H9 (cell line): ENCODE measurements around the gene CD226. TPM values are rescaled to one million over a fixed set of nuclear protein-coding genes. Genes with fewer than 3 reads are reported as not detected.

ENCODE experiments used
- DNase-seq: peaks from one replicate; pipeline ENCODE4 v3.0.0-alpha.2; 2017
- H2AFZ ChIP-seq: one replicate; pipeline ENCODE4 v1.6.1; 2013; ENCODE audit warnings: mild to moderate bottlenecking, low read length, control low read depth, moderate library complexity
- H2AK5ac ChIP-seq: 2 replicates; pipeline ENCODE4 v1.6.1; 2013; ENCODE audit warnings: low read length, control low read depth, mixed read lengths; ENCODE audit not compliant: insufficient read length
- H2BK120ac ChIP-seq: one replicate; pipeline ENCODE4 v1.6.1; 2013; ENCODE audit warnings: low read depth, mild to moderate bottlenecking, low read length, control low read depth, inconsistent platforms; ENCODE audit not compliant: poor library complexity, severe bottlenecking
- H2BK12ac ChIP-seq: 2 replicates; pipeline ENCODE4 v1.6.1; 2013; ENCODE audit warnings: low read length, control low read depth, mixed read lengths, low read depth; ENCODE audit not compliant: insufficient read length
- H2BK15ac ChIP-seq: 2 replicates; pipeline ENCODE4 v1.6.1; 2013; ENCODE audit warnings: low read depth, low read length, control low read depth
- H2BK20ac ChIP-seq: one replicate; pipeline ENCODE4 v1.6.1; 2013; ENCODE audit warnings: low read depth, mild to moderate bottlenecking, low read length, control low read depth, inconsistent platforms; ENCODE audit not compliant: poor library complexity, severe bottlenecking
- H2BK5ac ChIP-seq: 2 replicates; pipeline ENCODE4 v1.6.1; 2013; ENCODE audit warnings: low read length, control low read depth, mixed read lengths; ENCODE audit not compliant: insufficient read length
- H3K14ac ChIP-seq: 2 replicates; pipeline ENCODE4 v1.6.1; 2013; ENCODE audit warnings: low read length, control low read depth; ENCODE audit not compliant: insufficient read depth
- H3K18ac ChIP-seq: 2 replicates; pipeline ENCODE4 v1.6.1; 2013; ENCODE audit warnings: low read depth, mild to moderate bottlenecking, mixed read lengths, low read length, control low read depth; ENCODE audit not compliant: insufficient read length
- H3K23ac ChIP-seq: 2 replicates; pipeline ENCODE4 v1.6.1; 2013; ENCODE audit warnings: low read length, control low read depth, mixed read lengths, low read depth; ENCODE audit not compliant: insufficient read length
- H3K23me2 ChIP-seq: 2 replicates; pipeline ENCODE4 v1.6.1; 2013; ENCODE audit warnings: low read depth, mild to moderate bottlenecking, mixed read lengths, low read length, control low read depth; ENCODE audit not compliant: insufficient read length, poor library complexity, severe bottlenecking
- H3K27ac ChIP-seq: 2 replicates; pipeline ENCODE4 v1.5.1; 2013; ENCODE audit warnings: low read length, control low read depth, mixed read lengths, low read depth; ENCODE audit not compliant: insufficient read length
- H3K27me3 ChIP-seq: 2 replicates; pipeline ENCODE4 v1.6.1; 2013; ENCODE audit warnings: low read length, control low read depth, inconsistent platforms; ENCODE audit not compliant: insufficient read depth
- H3K4ac ChIP-seq: 2 replicates; pipeline ENCODE4 v1.6.1; 2013; ENCODE audit warnings: low read depth, mild to moderate bottlenecking, control low read depth, inconsistent platforms, low read length, moderate library complexity
- H3K4me1 ChIP-seq: 2 replicates; pipeline ENCODE4 v1.6.1; 2013; ENCODE audit warnings: low read length, control low read depth, inconsistent platforms; ENCODE audit not compliant: insufficient read depth
- H3K4me2 ChIP-seq: 2 replicates; pipeline ENCODE4 v1.6.1; 2013; ENCODE audit warnings: low read length, control low read depth, mixed read lengths; ENCODE audit not compliant: insufficient read length, insufficient read depth
- H3K56ac ChIP-seq: 2 replicates; pipeline ENCODE4 v1.6.1; 2013; ENCODE audit warnings: low read depth, mild to moderate bottlenecking, mixed read lengths, low read length, control low read depth; ENCODE audit not compliant: insufficient read length
- H3K79me1 ChIP-seq: 2 replicates; pipeline ENCODE4 v1.6.1; 2013; ENCODE audit warnings: low read depth, mild to moderate bottlenecking, moderate library complexity, low read length, control low read depth, inconsistent platforms; ENCODE audit not compliant: insufficient read depth, poor library complexity, severe bottlenecking
- H3K79me2 ChIP-seq: 2 replicates; pipeline ENCODE4 v1.6.1; 2013; ENCODE audit warnings: low read length, control low read depth, inconsistent platforms; ENCODE audit not compliant: insufficient read depth
- H3K9ac ChIP-seq: 2 replicates; pipeline ENCODE4 v1.6.1; 2013; ENCODE audit warnings: low read length, control low read depth, mixed read lengths; ENCODE audit not compliant: insufficient read length; ENCODE audit errors: extremely low read depth
- H3K9me3 ChIP-seq: one replicate; pipeline ENCODE4 v1.6.1; 2013; ENCODE audit warnings: low read depth, low read length, inconsistent platforms; ENCODE audit not compliant: control insufficient read depth
- H3T11ph ChIP-seq: one replicate; pipeline ENCODE4 v1.6.1; 2013; ENCODE audit warnings: mild to moderate bottlenecking, low read length, control low read depth, inconsistent platforms
- H4K20me1 ChIP-seq: one replicate; pipeline ENCODE4 v1.6.1; 2013; ENCODE audit not compliant: control insufficient read depth, insufficient read length, insufficient read depth
- H4K5ac ChIP-seq: 2 replicates; pipeline ENCODE4 v1.6.1; 2013; ENCODE audit warnings: low read depth, mild to moderate bottlenecking, mixed read lengths, low read length, control low read depth; ENCODE audit not compliant: insufficient read length
- H4K8ac ChIP-seq: replicated peaks from 2 replicates; pipeline ENCODE4 v1.6.1; 2013; ENCODE audit warnings: low read length, control low read depth, mixed read lengths, low read depth; ENCODE audit not compliant: insufficient read length
- H4K91ac ChIP-seq: 2 replicates; pipeline ENCODE4 v1.6.1; 2013; ENCODE audit warnings: low read depth, mild to moderate bottlenecking, moderate library complexity, mixed read lengths, low read length, control low read depth; ENCODE audit not compliant: insufficient read length
- H3K27ac Mint-ChIP-seq, 3 experiments: 2 replicates in 2 of 3; 3 replicates in 1 of 3; pipeline ENCODE4 v1.8.0; 2020 to 2021; ENCODE audit warnings: mixed read lengths in 3 of 3, mild to moderate bottlenecking in 1 of 3, moderate library complexity in 1 of 3
- H3K27me3 Mint-ChIP-seq: 2 replicates; pipeline ENCODE4 v1.8.0; 2021; ENCODE audit warnings: low read depth, mild to moderate bottlenecking, moderate library complexity, mixed read lengths
- H3K36me3 Mint-ChIP-seq, 3 experiments: 2 replicates in 2 of 3; 3 replicates in 1 of 3; pipeline ENCODE4 v1.8.0; 2020 to 2021; ENCODE audit warnings: low read depth in 3 of 3, mixed read lengths in 3 of 3; ENCODE audit not compliant: insufficient read depth in 1 of 3
- H3K4me1 Mint-ChIP-seq, 2 experiments: 2 replicates each; pipeline ENCODE4 v1.8.0; 2020; ENCODE audit warnings: mixed read lengths in 2 of 2
- H3K4me3 Mint-ChIP-seq, 2 experiments: 2 replicates in 1 of 2; 3 replicates in 1 of 2; pipeline ENCODE4 v1.8.0; 2020 to 2021; ENCODE audit warnings: mild to moderate bottlenecking in 2 of 2, mixed read lengths in 2 of 2, moderate library complexity in 1 of 2
- H3K9me3 Mint-ChIP-seq, 2 experiments: 2 replicates in 1 of 2; 3 replicates in 1 of 2; pipeline ENCODE4 v1.8.0; 2020; ENCODE audit warnings: mild to moderate bottlenecking in 2 of 2, mixed read lengths in 2 of 2, moderate library complexity in 1 of 2
- WGBS: extraction: QIAGEN DNeasy Blood & Tissue Kit; methylation state at CpG from one replicate; pipeline ENCODE4 v1.1.7; 2013; ENCODE audit warnings: missing lambda C conversion rate, low lambda C conversion rate, mixed read lengths; ENCODE audit not compliant: insufficient read length; ENCODE audit errors: extremely low coverage; 5-methylcytosine and 5-hydroxymethylcytosine counted together
- total RNA-seq: library from RNA; stranded (reverse); gene quantifications from 2 replicates; pipeline ENCODE4 v1.2.1, GENCODE V29; 2021
- TF ChIP-seq, protein P1 (sequence below): fragments of 200-600 bp; sonication (generic); conservative IDR thresholded peaks from 3 replicates; pipeline ENCODE4 v1.8.0; 2021; ENCODE audit warnings: antibody characterized with exemption, mild to moderate bottlenecking

The CD226 gene
- total RNA-seq, 1 experiment from 2014 or later = not detected

DNA sequence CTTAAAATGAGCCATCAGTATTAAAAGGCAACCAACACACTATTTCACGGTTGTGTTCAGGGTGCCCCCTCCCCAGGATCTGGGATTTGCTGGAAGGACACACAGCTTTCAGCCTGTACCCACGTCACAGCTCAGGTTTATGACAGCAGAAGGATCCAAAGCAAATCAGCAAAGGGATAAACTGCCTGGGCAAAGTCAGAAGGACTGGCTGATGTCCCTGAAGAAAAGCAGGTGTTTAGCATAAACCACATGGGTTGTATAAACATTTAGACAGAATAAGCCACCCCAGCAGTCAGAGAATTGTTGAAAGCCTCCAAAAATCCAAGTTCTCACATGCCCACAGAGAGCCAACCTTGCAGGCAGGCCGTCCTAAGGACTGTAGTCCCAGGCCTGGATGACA is 63.9 kb downstream of the CD226 start:
- Histone ChIP-seq H3K4me1 (peaks cover 2% of the 10 kb centered on the region; the same call in 1 of the 2 replicates), H4K20me1 (no peaks in the 10 kb centered on the region), H3K27me3 (no peaks in the 10 kb centered on the region), H3K79me1 (no peaks in the 10 kb centered on the region), H3K23me2 (no peaks in the 10 kb centered on the region), H4K5ac (no peak overlapping the region), H3K4me2 (no peak overlapping the region), H3K18ac (no peak overlapping the region), H3K9ac (no peak overlapping the region), H2AK5ac (no peak overlapping the region), H2BK15ac (no peak overlapping the region), H3K9me3 (no peaks in the 10 kb centered on the region), H2BK12ac (no peak overlapping the region), H3T11ph (no peak overlapping the region), H2BK20ac (no peak overlapping the region), H4K8ac (no peak overlapping the region), H3K14ac (no peak overlapping the region), H2BK120ac (no peak overlapping the region), H3K27ac (no peak overlapping the region), H3K79me2 (no peaks in the 10 kb centered on the region), H3K4ac (no peak overlapping the region), H4K91ac (no peak overlapping the region), H2AFZ (no peak overlapping the region), H2BK5ac (no peak overlapping the region), H3K23ac (no peak overlapping the region), H3K56ac (no peak overlapping the region)
- Mint-ChIP-seq H3K36me3 (peaks cover 0 to 4% (median 2%) of the 10 kb centered on the region in 3 experiments; a peak in 2 of 7 replicates), H3K27ac (peak overlapping the region in 1 of 3 experiments; percentile 57; a peak in 2 of 7 replicates), H3K9me3 (no peaks in the 10 kb centered on the region), H3K4me3 (no peak overlapping the region), H3K27me3 (no peaks in the 10 kb centered on the region), H3K4me1 (peaks cover 25 to 36% of the 10 kb centered on the region in 2 experiments)
- WGBS = no CpG with 5 or more reads among the region's 3 CpGs
- TF ChIP-seq, protein P1, sequence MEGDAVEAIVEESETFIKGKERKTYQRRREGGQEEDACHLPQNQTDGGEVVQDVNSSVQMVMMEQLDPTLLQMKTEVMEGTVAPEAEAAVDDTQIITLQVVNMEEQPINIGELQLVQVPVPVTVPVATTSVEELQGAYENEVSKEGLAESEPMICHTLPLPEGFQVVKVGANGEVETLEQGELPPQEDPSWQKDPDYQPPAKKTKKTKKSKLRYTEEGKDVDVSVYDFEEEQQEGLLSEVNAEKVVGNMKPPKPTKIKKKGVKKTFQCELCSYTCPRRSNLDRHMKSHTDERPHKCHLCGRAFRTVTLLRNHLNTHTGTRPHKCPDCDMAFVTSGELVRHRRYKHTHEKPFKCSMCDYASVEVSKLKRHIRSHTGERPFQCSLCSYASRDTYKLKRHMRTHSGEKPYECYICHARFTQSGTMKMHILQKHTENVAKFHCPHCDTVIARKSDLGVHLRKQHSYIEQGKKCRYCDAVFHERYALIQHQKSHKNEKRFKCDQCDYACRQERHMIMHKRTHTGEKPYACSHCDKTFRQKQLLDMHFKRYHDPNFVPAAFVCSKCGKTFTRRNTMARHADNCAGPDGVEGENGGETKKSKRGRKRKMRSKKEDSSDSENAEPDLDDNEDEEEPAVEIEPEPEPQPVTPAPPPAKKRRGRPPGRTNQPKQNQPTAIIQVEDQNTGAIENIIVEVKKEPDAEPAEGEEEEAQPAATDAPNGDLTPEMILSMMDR = no peak
- DNase-seq = no peak
